Embryonic facial prominence (tissue), 1 donor: ENCODE results near the gene MRPS18A.

Source experiments
- DNase-seq: peaks from one replicate; pipeline ENCODE4 v3.0.0-alpha.2; 2016; ENCODE audit errors: extremely low spot score

Gene MRPS18A

GRCh38 chr6:43698584-43699349, 11.2 kb upstream of the MRPS18A start:
- no peak for DNase-seq

- no peak for DNase-seq
Measured at GRCh38 chr6:43697421-43697820, 9.8 kb upstream of the MRPS18A start.

GRCh38 chr6:43695967-43696291, 8.3 kb upstream of the MRPS18A start:
- no peak for DNase-seq

- no peak for DNase-seq
Measured at GRCh38 chr6:43695215-43695966, 7.8 kb upstream of the MRPS18A start.

- no peak for DNase-seq
Measured at GRCh38 chr6:43689421-43689820, 1.8 kb upstream of the MRPS18A start.

- DNase-seq = no peak
Measured at GRCh38 chr6:43687079-43687436, 533 bp downstream of the MRPS18A start.

- DNase-seq = no peak
Measured at GRCh38 chr6:43683708-43684455, 3.7 kb downstream of the MRPS18A start.

- DNase-seq = no peak
Measured at GRCh38 chr6:43682724-43683429, 4.7 kb downstream of the MRPS18A start.

- no peak for DNase-seq
Measured at GRCh38 chr6:43681303-43681702, 6.3 kb downstream of the MRPS18A start.

GRCh38 chr6:43680308-43681200, 7.0 kb downstream of the MRPS18A start:
- no peak for DNase-seq

GRCh38 chr6:43679057-43679456, 8.5 kb downstream of the MRPS18A start:
- DNase-seq = no peak

- DNase-seq = no peak
Measured at GRCh38 chr6:43678341-43678740, 9.2 kb downstream of the MRPS18A start.

GRCh38 chr6:43677759-43678158, 9.8 kb downstream of the MRPS18A start:
- no peak for DNase-seq

- no peak for DNase-seq
Measured at GRCh38 chr6:43676962-43677606, 10.5 kb downstream of the MRPS18A start.

GRCh38 chr6:43674921-43675320, 12.7 kb downstream of the MRPS18A start:
- DNase-seq = no peak

- no peak for DNase-seq
Measured at GRCh38 chr6:43674291-43674690, 13.3 kb downstream of the MRPS18A start.

GRCh38 chr6:43673444-43674084, 14.0 kb downstream of the MRPS18A start:
- DNase-seq = no peak

GRCh38 chr6:43671801-43672690, 15.5 kb downstream of the MRPS18A start:
- no peak for DNase-seq
